GM12878 (cell line): ENCODE data around the gene ANKRD31. TPM values are rescaled to one million over a fixed set of nuclear protein-coding genes. Genes with fewer than 3 reads are reported as not detected.

Source experiments
- ATAC-seq: fragments of 200-7000 bp; cut with Tn5 transposase; 3 replicates; pipeline ENCODE4 v1.9.1; 2020; ENCODE audit warnings: mild to moderate bottlenecking, moderate library complexity
- BruUV-seq: library from RNA; stranded (reverse); fragments of 400-500 nt; replicated peaks from 2 replicates; lab custom pipeline; 2021; lab: Mats Ljungman, UMichigan
- CTCF ChIA-PET: fragments of 300-600 bp; sonication (Branson Sonifier 250); formaldehyde crosslinking; extraction: SDS; loops from one replicate; lab custom pipeline; 2021; ENCODE audit warnings: inconsistent platforms; lab: Yijun Ruan, JAX
- POLR2A ChIA-PET: fragments of 350-600 bp; formaldehyde crosslinking; extraction: SDS; loops from one replicate; lab custom pipeline; 2021; ENCODE audit warnings: inconsistent platforms; lab: Charles Lee
- RAD21 ChIA-PET: fragments of 300-600 bp; sonication (Branson Sonifier 250); formaldehyde crosslinking; loops from one replicate; lab custom pipeline; 2023; ENCODE audit warnings: antibody characterized with exemption; ENCODE audit not compliant: unreplicated experiment; lab: Charles Lee
- SMC1A ChIA-PET: fragments of 300-600 bp; sonication (Branson Sonifier 250); formaldehyde crosslinking; loops from one replicate; lab custom pipeline; 2023; ENCODE audit not compliant: unreplicated experiment, uncharacterized antibody; lab: Charles Lee
- DNase-seq: peaks from one replicate; pipeline ENCODE4 v3.0.0-alpha.2; 2011; ENCODE audit warnings: low read depth, low spot score
- FAIRE-seq: peaks from 3 replicates; lab custom pipeline; 2011; peaks lifted over from hg19 to GRCh38; lab: Jason Lieb, UNC
- H2AFZ ChIP-seq: 2 replicates; pipeline ENCODE4 v1.6.0; 2011; ENCODE audit warnings: low read depth, low read length, control low read depth; ENCODE audit not compliant: control insufficient read depth
- H3K27ac ChIP-seq: 2 replicates; pipeline ENCODE4 v1.5.1; 2011; ENCODE audit warnings: control low read depth; ENCODE audit not compliant: control insufficient read depth, insufficient read depth
- H3K27me3 ChIP-seq, 2 experiments: replicated peaks in 1 of 2; 2 replicates each; pipeline versions ENCODE4 v1.6.0 to v1.6.1; 2011; ENCODE audit warnings: low read length in 1 of 2; ENCODE audit not compliant: control insufficient read depth in 2 of 2, insufficient read depth in 2 of 2
- H3K36me3 ChIP-seq, 2 experiments: 2 replicates each; pipeline ENCODE4 v1.5.1; 2011; ENCODE audit warnings: low read length in 1 of 2; ENCODE audit not compliant: control insufficient read depth in 2 of 2, insufficient read depth in 2 of 2
- H3K4me1 ChIP-seq: 2 replicates; pipeline ENCODE4 v1.6.1; 2011; ENCODE audit warnings: mild to moderate bottlenecking, low read length, moderate library complexity, mixed read lengths; ENCODE audit not compliant: control insufficient read depth, insufficient read depth
- H3K4me2 ChIP-seq: 2 replicates; pipeline ENCODE4 v1.6.0; 2011; ENCODE audit warnings: control low read depth; ENCODE audit not compliant: control insufficient read depth, insufficient read depth
- H3K4me3 ChIP-seq: fragments of 200-600 bp; sonication (generic); 2 replicates; pipeline ENCODE4 v1.5.1; 2016
- H3K79me2 ChIP-seq: 2 replicates; pipeline ENCODE4 v1.6.0; 2011; ENCODE audit warnings: low read length; ENCODE audit not compliant: control insufficient read depth, insufficient read depth
- H3K9ac ChIP-seq: 2 replicates; pipeline ENCODE4 v1.8.0; 2011; ENCODE audit warnings: low read length, control low read depth, mixed read lengths; ENCODE audit not compliant: control insufficient read depth, insufficient read depth
- H3K9me3 ChIP-seq: replicated peaks from 3 replicates; pipeline ENCODE4 v1.5.1; 2011; ENCODE audit warnings: mild to moderate bottlenecking, low read length; ENCODE audit not compliant: control insufficient read depth, insufficient read depth
- H4K20me1 ChIP-seq: 2 replicates; pipeline ENCODE4 v1.6.0; 2011; ENCODE audit not compliant: control insufficient read depth, insufficient read depth
- CBX3 ChIP-seq: fragments of 200-600 bp; sonication (generic); IDR thresholded peaks from 2 replicates; pipeline ENCODE4 v1.6.1; 2016; ENCODE audit warnings: low read depth, borderline replicate concordance
- WGBS: methylation state at CpG from one replicate; pipeline ENCODE4 v1.1.6; 2016; ENCODE audit warnings: low lambda C conversion rate; ENCODE audit not compliant: insufficient replicate concordance, insufficient coverage; ENCODE audit errors: missing lambda C conversion rate; 5-methylcytosine and 5-hydroxymethylcytosine counted together
- in situ Hi-C: fragments of 300-500 bp; cut with MboI; formaldehyde crosslinking; loops from 9 replicates; pipeline ENCODE4 v1.14.3; 2018; ENCODE audit warnings: mixed read lengths
- intact Hi-C: fragments of 100-400 bp; cut with micrococcal nuclease; formaldehyde crosslinking; loops from one replicate; pipeline ENCODE4 v1.14.2; 2022; ENCODE audit not compliant: unreplicated experiment
- polyA plus RNA-seq, 11 experiments: library from polyadenylated mRNA; depleted of rRNA in 4 of 11; unstranded in 6 of 11; stranded (reverse) in 5 of 11; fragments of >200 nt; fragmentation: Nextera tagmentation in 4 of 11; fragmentation: Illumina TruSeq in 1 of 11; extraction: Ambion mirVana in 4 of 11; extraction: Trizol in 1 of 11; gene quantifications; 1 replicate in 1 of 11; 2 replicates in 10 of 11; pipeline versions ENCODE4 v1.2.1 to v1.2.3, GENCODE V29; 2011 to 2016; ENCODE audit warnings: inconsistent platforms in 2 of 11, missing spikeins in 2 of 11, low read depth in 1 of 11
- total RNA-seq, 4 experiments: library from RNA; depleted of rRNA in 3 of 4; stranded (reverse); fragments of >200 nt in 3 of 4; fragmentation: Illumina TruSeq in 1 of 4; extraction: Trizol in 1 of 4; gene quantifications; 2 replicates each; pipeline versions ENCODE4 v1.2.1 to v1.2.3, GENCODE V29; 2013 to 2021
- TF ChIP-seq, protein P1 (sequence below), 3 experiments: IDR thresholded peaks in 2 of 3; conservative IDR thresholded peaks in 1 of 3; 2 replicates each; pipeline ENCODE4 v1.5.1; 2011; ENCODE audit warnings: low read depth in 3 of 3, low read length in 3 of 3, mild to moderate bottlenecking in 3 of 3, control low read depth in 2 of 3, moderate library complexity in 2 of 3, inconsistent platforms in 1 of 3, mixed read lengths in 1 of 3; ENCODE audit not compliant: control insufficient read depth in 2 of 3, insufficient read depth in 1 of 3; ENCODE audit errors: extremely low read depth in 1 of 3

ANKRD31 gene
- total and polyA plus RNA-seq, 10 of the 15 experiments (the other 5 are each of a cell fraction or from before 2014, with no cell fraction given) = under 0.01 to 0.10 (median 0.04) TPM; not detected in 3

DNA sequence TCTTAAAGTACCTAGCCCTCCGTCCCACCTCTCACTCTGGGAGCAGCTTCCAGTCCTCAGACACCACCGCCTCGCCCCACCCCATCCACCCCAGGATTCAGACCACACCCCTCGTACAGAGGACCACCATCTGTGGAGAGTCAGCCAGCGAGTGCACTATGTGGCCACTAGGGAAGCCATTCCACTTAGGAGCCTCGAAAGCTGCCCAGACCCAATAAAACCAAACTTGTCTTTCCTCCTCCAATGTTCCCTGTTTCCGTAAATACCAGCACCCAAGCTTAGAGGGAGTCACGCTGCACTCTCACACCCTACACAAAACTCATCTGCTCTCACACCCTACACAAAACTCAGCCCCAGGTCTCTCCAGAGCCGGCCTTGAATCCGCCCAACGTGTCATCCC lies 186.3 kb downstream of the ANKRD31 start:
- 71% methylated on average over 8 of the region's 11 CpGs for WGBS
- in situ Hi-C loops (no loop called here), intact Hi-C loops (no loop called here)
- Histone ChIP-seq H3K27ac (no peak overlapping the region), H4K20me1 (peaks cover 2% of the 10 kb centered on the region; the same call in 1 of the 2 replicates), H3K9me3 (no peaks in the 10 kb centered on the region), H3K4me1 (peaks cover 9% of the 10 kb centered on the region), H3K4me3 (no peak overlapping the region), H3K4me2 (no peak overlapping the region), H3K36me3 (no peaks in the 10 kb centered on the region), H3K27me3 (peaks cover 6 to 13% of the 10 kb centered on the region in 2 experiments; a peak in 3 of 4 replicates), H2AFZ (no peak overlapping the region), H3K79me2 (no peaks in the 10 kb centered on the region), H3K9ac (no peak overlapping the region)
- BruUV-seq = no TSS peak
- DNase-seq (no peak), FAIRE-seq (no peak), ATAC-seq (peak; percentile 28)
- ChIA-PET SMC1A (no interaction called here), CTCF (interaction anchor here (0.7 to 2.0 kb wide), 10 partner anchors 8 to 631 kb away, joined by 3 to 6 read pairs (median 4); no protein-coding TSS in a partner anchor), POLR2A (no interaction called here), RAD21 (no interaction called here)
- TF ChIP-seq CBX3 = no peak
- TF ChIP-seq, protein P1, sequence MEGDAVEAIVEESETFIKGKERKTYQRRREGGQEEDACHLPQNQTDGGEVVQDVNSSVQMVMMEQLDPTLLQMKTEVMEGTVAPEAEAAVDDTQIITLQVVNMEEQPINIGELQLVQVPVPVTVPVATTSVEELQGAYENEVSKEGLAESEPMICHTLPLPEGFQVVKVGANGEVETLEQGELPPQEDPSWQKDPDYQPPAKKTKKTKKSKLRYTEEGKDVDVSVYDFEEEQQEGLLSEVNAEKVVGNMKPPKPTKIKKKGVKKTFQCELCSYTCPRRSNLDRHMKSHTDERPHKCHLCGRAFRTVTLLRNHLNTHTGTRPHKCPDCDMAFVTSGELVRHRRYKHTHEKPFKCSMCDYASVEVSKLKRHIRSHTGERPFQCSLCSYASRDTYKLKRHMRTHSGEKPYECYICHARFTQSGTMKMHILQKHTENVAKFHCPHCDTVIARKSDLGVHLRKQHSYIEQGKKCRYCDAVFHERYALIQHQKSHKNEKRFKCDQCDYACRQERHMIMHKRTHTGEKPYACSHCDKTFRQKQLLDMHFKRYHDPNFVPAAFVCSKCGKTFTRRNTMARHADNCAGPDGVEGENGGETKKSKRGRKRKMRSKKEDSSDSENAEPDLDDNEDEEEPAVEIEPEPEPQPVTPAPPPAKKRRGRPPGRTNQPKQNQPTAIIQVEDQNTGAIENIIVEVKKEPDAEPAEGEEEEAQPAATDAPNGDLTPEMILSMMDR (IDR thresholded peaks at IDR 0.05 in 2 of 3, conservative IDR thresholded peaks at IDR 0.05 in 1 of 3; ENCODE audit: control insufficient read depth in 2 of 3, extremely low read depth in 1 of 3, insufficient read depth in 1 of 3, low read depth in 3 of 3, low read length in 3 of 3) = peak in 2 of 3 experiments; percentile 23; a peak in 2 of 6 replicates
